ENCODE results near the gene SLC46A3.

Gene SLC46A3

GRCh38 chr13:28678809-28679208, 40.0 kb downstream of the SLC46A3 start:
- DNase-seq, result no peak

GRCh38 chr13:28671126-28671792, 47.5 kb downstream of the SLC46A3 start:
- DNase-seq, result no peak

- DNase-seq, result no peak
Measured at GRCh38 chr13:28666897-28667488, 51.8 kb downstream of the SLC46A3 start.

GRCh38 chr13:28659621-28659970, 59.2 kb downstream of the SLC46A3 start:
- no peak for DNase-seq

- peak; percentile 84 to 89 for DNase-seq
Measured at GRCh38 chr13:28658796-28659620, 59.8 kb downstream of the SLC46A3 start, which contains the start of gene POMP. Gene POMP (plus strand): TSS chr13:28659130. CDS start chr13:28659185, 55 bp downstream.

GRCh38 chr13:28658539-28658795, 60.3 kb downstream of the SLC46A3 start:
- no peak for DNase-seq

GRCh38 chr13:28657784-28658538, 60.8 kb downstream of the SLC46A3 start:
- no peak for DNase-seq

GRCh38 chr13:28655561-28655960, 63.2 kb downstream of the SLC46A3 start:
- DNase-seq, result no peak

- no peak for DNase-seq
Measured at GRCh38 chr13:28654276-28654675, 64.5 kb downstream of the SLC46A3 start.

- DNase-seq, result no peak
Measured at GRCh38 chr13:28653111-28653510, 65.7 kb downstream of the SLC46A3 start.

GRCh38 chr13:28651810-28652401, 66.9 kb downstream of the SLC46A3 start:
- no peak for DNase-seq

- no peak for DNase-seq
Measured at GRCh38 chr13:28650284-28650683, 68.5 kb downstream of the SLC46A3 start.
